ENCODE data around the gene NALCN. TPM values are rescaled to one million over a fixed set of nuclear protein-coding genes. Genes with fewer than 3 reads are reported as not detected.

The NALCN gene
- total and polyA plus RNA-seq, 10 of the 15 experiments (the other 5 are each of a cell fraction or from before 2014, with no cell fraction given) = under 0.01 TPM; not detected in 9

- intact Hi-C loops (cut with micrococcal nuclease; ENCODE audit: unreplicated experiment) = no loop called here
Measured at GRCh38 chr13:101382701-101383100, 33.6 kb downstream of the NALCN start.

More at GRCh38 chr13:101382701-101383100, 33.6 kb downstream of the NALCN start:
- Histone ChIP-seq H3K27ac (ENCODE audit: control insufficient read depth, insufficient read depth) (no peak overlapping the region), H4K20me1 (ENCODE audit: control insufficient read depth, insufficient read depth) (no peaks in the 10 kb centered on the region), H3K4me2 (ENCODE audit: control insufficient read depth, insufficient read depth) (no peak overlapping the region), H3K27me3 (replicated peaks in 1 of 2; ENCODE audit: control insufficient read depth in 2 of 2, insufficient read depth in 2 of 2, low read length in 1 of 2) (no peaks in the 10 kb centered on the region), H3K79me2 (ENCODE audit: control insufficient read depth, insufficient read depth, low read length) (no peaks in the 10 kb centered on the region), H3K4me3 (no peak overlapping the region), H3K4me1 (ENCODE audit: control insufficient read depth, insufficient read depth, low read length) (no peaks in the 10 kb centered on the region), H3K9ac (ENCODE audit: control insufficient read depth, insufficient read depth, low read length) (no peak overlapping the region), H3K9me3 (replicated peaks; ENCODE audit: control insufficient read depth, insufficient read depth, low read length) (no peaks in the 10 kb centered on the region), H3K36me3 (ENCODE audit: control insufficient read depth in 2 of 2, insufficient read depth in 2 of 2, low read length in 1 of 2) (no peaks in the 10 kb centered on the region), H2AFZ (ENCODE audit: control insufficient read depth, low read depth, low read length) (no peak overlapping the region)
- FAIRE-seq (no peak), DNase-seq (ENCODE audit: low read depth, low spot score) (no peak), ATAC-seq (no peak)
- ChIA-PET CTCF (no interaction called here), POLR2A (no interaction called here), RAD21 (ENCODE audit: unreplicated experiment) (no interaction called here), SMC1A (ENCODE audit: uncharacterized antibody, unreplicated experiment) (no interaction called here)
- WGBS (ENCODE audit: insufficient coverage, insufficient replicate concordance, low lambda C conversion rate, missing lambda C conversion rate) = 8% methylated on average over 2 of the region's 2 CpGs
- no TSS peak for BruUV-seq (replicated peaks)
- in situ Hi-C loops (cut with MboI) = no loop called here
- no peak for TF ChIP-seq POLR2AphosphoS5 (IDR thresholded peaks at IDR 0.05; ENCODE audit: low read length)
- TF ChIP-seq RUNX3 (IDR thresholded peaks at IDR 0.05; ENCODE audit: low read length) = no peak
- TF ChIP-seq IRF5 (IDR thresholded peaks at IDR 0.05; ENCODE audit: borderline replicate concordance) = no peak
- TF ChIP-seq E2F8 (IDR thresholded peaks at IDR 0.05; ENCODE audit: low read depth, partially characterized antibody) = no peak
- TF ChIP-seq MAX (IDR thresholded peaks at IDR 0.05; ENCODE audit: low read depth, low read length) = no peak
- TF ChIP-seq ZNF207 (IDR thresholded peaks at IDR 0.05; ENCODE audit: borderline replicate concordance) = no peak
- no peak for TF ChIP-seq HDGF (IDR thresholded peaks at IDR 0.05)
- TF ChIP-seq USF1 (IDR thresholded peaks at IDR 0.05; ENCODE audit: borderline replicate concordance, extremely low read length, insufficient read depth, low read depth, low read length) = no peak
- no peak for TF ChIP-seq CBX5 (IDR thresholded peaks at IDR 0.05; ENCODE audit: low read depth)
- TF ChIP-seq ZNF274 (IDR thresholded peaks at IDR 0.05; ENCODE audit: insufficient read depth, insufficient read length) = no peak
- no peak for TF ChIP-seq TCF7 (IDR thresholded peaks at IDR 0.05; ENCODE audit: borderline replicate concordance)
- no peak for TF ChIP-seq MYC (IDR thresholded peaks at IDR 0.05; ENCODE audit: insufficient read depth, insufficient read length, insufficient replicate concordance, low read length, severe bottlenecking)
